Epithelial cell of proximal tubule (primary cell): ENCODE data around the gene TMEM170B. TPM values are rescaled to one million over a fixed set of nuclear protein-coding genes. Genes with fewer than 3 reads are reported as not detected.

Source experiments
- DNase-seq: peaks from one replicate; pipeline ENCODE4 v3.0.0-alpha.2; 2011; ENCODE audit warnings: low read depth
- H3K4me3 ChIP-seq: 2 replicates; pipeline ENCODE4 v1.5.1; 2011; ENCODE audit warnings: low read depth, mild to moderate bottlenecking, low read length
- CTCF ChIP-seq: conservative IDR thresholded peaks from 2 replicates; pipeline ENCODE4 v1.5.1; 2012; ENCODE audit warnings: low read depth, mild to moderate bottlenecking, low read length
- total RNA-seq: library from RNA; depleted of rRNA; stranded (reverse); fragments of >200 nt; gene quantifications from 2 replicates; pipeline ENCODE4 v1.2.3, GENCODE V29; 2015

Gene TMEM170B
- total RNA-seq, 1 donor from 2014 or later, result 0.92 TPM

GRCh38 chr6:11534561-11534960 lies 3.0 kb upstream of the TMEM170B start:
- no peak overlapping the region for H3K4me3 ChIP-seq
- no peak for DNase-seq
- TF ChIP-seq CTCF, result no peak

GRCh38 chr6:11535801-11536230 lies 1.7 kb upstream of the TMEM170B start:
- peak; percentile 22 for DNase-seq
- no peak for TF ChIP-seq CTCF
- H3K4me3 ChIP-seq, result no peak overlapping the region

- peak overlapping the region; percentile 71 for H3K4me3 ChIP-seq
- no peak for TF ChIP-seq CTCF
- no peak for DNase-seq
These were observed 754 bp upstream of the TMEM170B start for GRCh38 chr6:11536795-11537194.

- no peak for DNase-seq
- H3K4me3 ChIP-seq, result peak overlapping the region; percentile 71
- TF ChIP-seq CTCF, result no peak
These were observed 686 bp downstream of the TMEM170B start for GRCh38 chr6:11538052-11538818.

GRCh38 chr6:11538819-11539468 lies 1.4 kb downstream of the TMEM170B start:
- TF ChIP-seq CTCF, result no peak
- H3K4me3 ChIP-seq, result peak overlapping the region; percentile 71
- no peak for DNase-seq

- H3K4me3 ChIP-seq, result no peak overlapping the region
- no peak for DNase-seq
- no peak for TF ChIP-seq CTCF
These were observed 5.3 kb downstream of the TMEM170B start for GRCh38 chr6:11542863-11543262.
